ENCODE data around the gene PXN. TPM values are rescaled to one million over a fixed set of nuclear protein-coding genes. Genes with fewer than 3 reads are reported as not detected.

PXN gene
- total RNA-seq, 1 experiment from 2014 or later: 156 TPM

DNA sequence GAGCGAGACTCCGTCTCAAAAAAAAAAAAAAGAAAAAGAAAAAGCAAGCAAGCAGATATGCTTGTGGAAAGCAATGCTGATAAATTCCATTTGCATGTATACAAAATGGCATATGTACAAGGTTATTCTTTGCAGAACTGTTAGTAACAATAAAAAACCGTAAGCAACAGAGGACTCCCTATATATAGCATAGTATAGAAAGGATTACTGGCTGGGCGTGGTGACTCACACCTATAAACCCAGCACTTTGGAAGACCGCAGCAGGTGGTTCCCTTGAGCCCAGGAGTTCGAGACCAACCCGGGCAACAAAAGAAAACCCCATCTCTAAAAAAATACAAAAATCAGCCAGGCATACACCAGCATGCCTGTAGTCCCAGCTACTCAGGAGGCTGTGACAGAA lies 84.6 kb downstream of the PXN start:
- no peak for DNase-seq (ENCODE audit: low spot score)

GRCh38 chr12:120175537-120175936 lies 90.0 kb downstream of the PXN start:
- no peak for DNase-seq (ENCODE audit: low spot score)

GRCh38 chr12:120175062-120175461 lies 90.5 kb downstream of the PXN start:
- no peak for DNase-seq (ENCODE audit: low spot score)

- DNase-seq (ENCODE audit: low spot score): no peak
Measured at GRCh38 chr12:120172053-120172452, 93.5 kb downstream of the PXN start.

DNA sequence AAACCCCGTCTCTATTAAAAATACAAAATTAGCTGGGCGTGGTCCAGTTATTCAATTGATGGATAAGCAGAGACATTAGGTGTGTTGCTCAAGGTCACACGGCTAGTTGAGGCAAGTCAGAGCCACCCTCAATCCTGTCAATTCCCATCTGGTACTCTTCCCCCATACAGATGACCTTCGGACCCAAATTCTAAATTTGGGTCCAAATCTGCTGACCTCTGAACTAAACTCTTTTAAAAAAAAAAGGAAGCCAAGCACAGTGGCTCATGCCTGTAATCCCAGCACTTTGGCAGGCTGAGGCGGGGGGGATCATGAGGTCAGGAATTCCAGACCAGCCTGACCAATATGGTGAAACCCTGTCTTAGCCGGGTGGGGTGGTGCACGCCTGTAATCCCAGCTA lies 94.9 kb downstream of the PXN start:
- DNase-seq (ENCODE audit: low spot score): no peak

DNA sequence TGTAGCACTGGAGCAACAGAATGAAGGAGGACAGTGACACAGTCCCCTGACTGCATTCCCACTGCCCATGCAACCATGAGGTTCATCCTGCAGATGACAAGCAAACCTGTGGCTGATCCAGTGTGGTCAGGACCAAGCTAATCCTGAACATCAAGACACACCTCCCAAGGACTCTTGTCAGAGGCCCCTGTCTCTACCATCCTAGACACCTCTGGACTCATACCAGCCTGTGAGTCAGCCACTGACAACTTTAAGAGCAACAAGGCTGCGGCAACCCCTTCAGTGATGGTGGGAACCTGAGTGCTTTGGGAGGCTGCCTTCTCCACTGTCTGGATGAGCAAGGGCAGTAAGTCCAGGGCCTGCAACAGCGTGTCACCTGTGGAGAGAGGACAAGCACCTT lies 95.6 kb downstream of the PXN start:
- no peak for DNase-seq (ENCODE audit: low spot score)

DNA sequence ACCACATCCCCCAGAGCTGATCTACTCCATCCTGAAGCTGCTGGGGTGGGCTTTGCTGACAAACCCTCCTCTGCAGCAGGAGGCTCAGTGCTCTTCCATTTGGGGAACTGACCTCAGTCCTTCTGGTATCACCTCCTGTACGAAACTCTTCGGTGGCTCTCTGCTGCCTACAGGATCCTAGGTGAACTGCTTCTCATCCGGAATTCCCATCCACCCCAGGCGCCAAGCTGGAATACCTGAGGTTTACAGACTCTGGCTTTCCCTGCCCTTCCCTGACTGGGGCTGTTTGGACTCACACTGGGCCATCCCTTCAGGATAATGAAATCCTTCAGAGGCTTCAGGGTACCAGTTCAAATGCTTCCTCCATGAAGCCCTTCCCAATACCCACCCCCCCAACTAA lies 97.2 kb downstream of the PXN start:
- DNase-seq (ENCODE audit: low spot score): no peak

DNA sequence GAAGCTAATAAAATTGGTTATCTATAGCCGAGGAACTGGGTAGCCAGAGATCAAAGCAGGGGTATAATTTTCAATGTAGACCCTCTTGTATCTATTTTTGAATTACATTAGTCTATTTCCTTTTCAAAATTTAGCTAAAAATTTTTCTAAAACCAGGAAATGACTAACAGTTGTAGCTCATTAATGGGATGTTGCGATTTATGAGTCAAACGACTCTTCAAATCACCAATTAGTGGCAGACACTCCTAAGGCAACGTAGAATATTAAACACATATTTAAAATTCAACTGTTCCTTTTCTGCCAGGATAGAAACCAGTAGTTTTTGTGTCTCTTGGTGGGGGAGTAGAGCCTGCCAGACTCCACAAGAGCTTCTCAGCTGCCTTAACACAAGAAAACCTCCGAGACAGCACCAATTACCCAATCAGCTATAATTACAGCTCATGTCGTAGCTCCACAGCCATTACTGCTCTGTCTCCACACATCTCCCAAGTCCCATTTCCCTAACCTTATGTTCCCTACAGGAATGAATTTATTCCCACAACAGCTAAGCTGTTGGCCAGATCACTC lies 97.9 kb downstream of the PXN start:
- DNase-seq (ENCODE audit: low spot score): no peak

- no peak for DNase-seq (ENCODE audit: low spot score)
Measured at GRCh38 chr12:120164293-120164692, 101.2 kb downstream of the PXN start.

DNA sequence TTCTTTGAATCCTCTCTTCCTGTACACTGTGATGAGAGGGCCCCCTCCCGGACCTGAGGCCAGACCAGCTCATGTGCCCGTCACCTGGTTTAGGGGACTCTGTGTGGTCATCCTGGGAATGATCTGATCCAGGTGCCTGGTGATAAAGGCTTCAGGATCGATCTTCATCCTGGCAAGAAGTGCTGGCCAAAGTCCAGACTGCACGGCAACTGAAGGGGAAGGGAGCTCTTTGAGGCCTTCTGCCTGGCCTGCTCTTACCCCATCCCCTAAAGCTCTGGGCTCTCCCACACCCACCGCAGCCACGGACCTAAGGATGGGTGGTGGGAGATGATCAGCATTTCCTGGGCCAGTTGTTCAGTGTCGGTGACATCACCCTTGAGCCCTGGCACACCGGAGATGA lies 102.8 kb downstream of the PXN start:
- DNase-seq (ENCODE audit: low spot score): no peak

GRCh38 chr12:120161852-120162251 lies 103.7 kb downstream of the PXN start:
- no peak for DNase-seq (ENCODE audit: low spot score)

Other genes with a start within 250 kb of the PXN start
- gene RAB35, start 149.0 kb downstream of the PXN start, total RNA-seq (2014; rRNA removed; shearing (Covaris generic)): 30.0 and 35.5 TPM in 2 replicates
- 41.5 and 43.4 TPM in 2 replicates for gene GCN1, start 71.0 kb downstream of the PXN start, total RNA-seq (2014; rRNA removed; shearing (Covaris generic))
- gene RPLP0, start 64.6 kb downstream of the PXN start, total RNA-seq (2014; rRNA removed; shearing (Covaris generic)): 2,135 and 2,569 TPM in 2 replicates
- gene RNU4-2, start 26.2 kb upstream of the PXN start, total RNA-seq (2014; rRNA removed; shearing (Covaris generic)): under 0.01 TPM in 2 replicates
- under 0.01 TPM in 2 replicates for gene RNU4-1, start 27.5 kb upstream of the PXN start, total RNA-seq (2014; rRNA removed; shearing (Covaris generic))
- gene SIRT4, start 36.6 kb upstream of the PXN start, total RNA-seq (2014; rRNA removed; shearing (Covaris generic)): 1.3 and 1.4 TPM in 2 replicates
- gene PLA2G1B, start 62.0 kb upstream of the PXN start, total RNA-seq (2014; rRNA removed; shearing (Covaris generic)): not detected in 2 replicates
- gene MSI1, start 103.4 kb upstream of the PXN start, total RNA-seq (2014; rRNA removed; shearing (Covaris generic)): 0.57 and 1.6 TPM in 2 replicates
- 636 and 726 TPM in 2 replicates for gene COX6A1, start 172.4 kb upstream of the PXN start, total RNA-seq (2014; rRNA removed; shearing (Covaris generic))
- 67.3 and 73.1 TPM in 2 replicates for gene TRIAP1, start 180.7 kb upstream of the PXN start, total RNA-seq (2014; rRNA removed; shearing (Covaris generic))
- gene GATC, start 180.7 kb upstream of the PXN start, total RNA-seq (2014; rRNA removed; shearing (Covaris generic)): 19.8 and 22.3 TPM in 2 replicates
- gene SRSF9, start 204.0 kb upstream of the PXN start, total RNA-seq (2014; rRNA removed; shearing (Covaris generic)): 189 and 207 TPM in 2 replicates
- 570 and 573 TPM in 2 replicates for gene DYNLL1, start 230.4 kb upstream of the PXN start, total RNA-seq (2014; rRNA removed; shearing (Covaris generic))